Left ventricle myocardium inferior (tissue), 1 donor: ENCODE measurements around the gene PRCC. TPM values are rescaled to one million over a fixed set of nuclear protein-coding genes. Genes with fewer than 3 reads are reported as not detected.

Experiments used
- DNase-seq: peaks from one replicate; pipeline ENCODE4 v3.0.0-alpha.2; 2020
- H3K27ac ChIP-seq: fragments of 200-600 bp; replicated peaks from 2 replicates; pipeline ENCODE4 v1.8.0; 2021
- H3K27me3 ChIP-seq: fragments of 200-600 bp; 2 replicates; pipeline ENCODE4 v1.8.0; 2021; ENCODE audit warnings: low read depth
- H3K36me3 ChIP-seq: fragments of 200-600 bp; 2 replicates; pipeline ENCODE4 v1.8.0; 2021
- H3K4me1 ChIP-seq: fragments of 200-600 bp; 2 replicates; pipeline ENCODE4 v1.8.0; 2021
- H3K4me3 ChIP-seq: fragments of 200-600 bp; 2 replicates; pipeline ENCODE4 v1.8.0; 2021; ENCODE audit warnings: mild to moderate bottlenecking, moderate library complexity
- H3K9me3 ChIP-seq: fragments of 200-600 bp; replicated peaks from 2 replicates; pipeline ENCODE4 v1.8.0; 2021
- CTCF ChIP-seq: fragments of 200-600 bp; IDR thresholded peaks from 2 replicates; pipeline ENCODE4 v1.8.0; 2021; ENCODE audit warnings: antibody characterized with exemption, mild to moderate bottlenecking, borderline replicate concordance
- intact Hi-C: fragments of 100-400 bp; cut with micrococcal nuclease; formaldehyde crosslinking; loops from one replicate; pipeline ENCODE4 v1.11.0; 2022
- total RNA-seq: library from RNA; stranded (reverse); fragmentation: NEBNext Ultra II Directional; extraction: Animal tissue kit (Norgen Biotek cat#: 25700); gene quantifications from one replicate; pipeline ENCODE4 v1.2.1, GENCODE V29; 2021
- donor health status: DM: no; HTN: yes; CAD: no; lungs with severe emphysema.

The PRCC gene
- total RNA-seq, 1 donor from 2014 or later: 36.3 TPM

GRCh38 chr1:156848461-156849150, 81.3 kb downstream of the PRCC start:
- H3K4me3 ChIP-seq: no peak overlapping the region
- H3K36me3 ChIP-seq: no peaks in the 10 kb centered on the region
- no peak overlapping the region for H3K27ac ChIP-seq
- no peaks in the 10 kb centered on the region for H3K9me3 ChIP-seq
- peaks cover 27% of the 10 kb centered on the region for H3K4me1 ChIP-seq
- intact Hi-C loops: no loop called here
- no peak for TF ChIP-seq CTCF
- peaks cover 75% of the 10 kb centered on the region for H3K27me3 ChIP-seq
- no peak for DNase-seq

GRCh38 chr1:156849151-156849496, 81.8 kb downstream of the PRCC start:
- Histone ChIP-seq H3K36me3 (no peaks in the 10 kb centered on the region), H3K4me3 (no peak overlapping the region), H3K4me1 (peaks cover 27% of the 10 kb centered on the region), H3K27ac (no peak overlapping the region), H3K9me3 (no peaks in the 10 kb centered on the region), H3K27me3 (peaks cover 70% of the 10 kb centered on the region)
- DNase-seq: no peak
- TF ChIP-seq CTCF: no peak
- intact Hi-C loops: no loop called here

Other genes starting within 250 kb of the PRCC start
- gene IQGAP3, start 195.0 kb upstream of the PRCC start, total RNA-seq: 0.36 TPM
- not detected for gene TTC24, start 187.8 kb upstream of the PRCC start, total RNA-seq
- 102 TPM for gene NAXE, start 175.8 kb upstream of the PRCC start, total RNA-seq
- 15.1 TPM for gene GPATCH4, start 166.1 kb upstream of the PRCC start, total RNA-seq
- 1.2 TPM for gene HAPLN2, start 148.1 kb upstream of the PRCC start, total RNA-seq
- 0.05 TPM for gene BCAN, start 125.4 kb upstream of the PRCC start, total RNA-seq
- gene NES, start 90.1 kb upstream of the PRCC start, total RNA-seq: 164 TPM
- 0.60 TPM for gene CRABP2, start 62.0 kb upstream of the PRCC start, total RNA-seq
- 18.1 TPM for gene METTL25B, start 39.1 kb upstream of the PRCC start, total RNA-seq
- gene ISG20L2, start 38.8 kb upstream of the PRCC start, total RNA-seq: 11.5 TPM
- gene MRPL24, start 26.4 kb upstream of the PRCC start, total RNA-seq: 92.1 TPM
- 145 TPM for gene HDGF, start 15.9 kb upstream of the PRCC start, total RNA-seq
- gene SH2D2A, start 49.3 kb downstream of the PRCC start, total RNA-seq: 0.88 TPM
- gene INSRR, start 91.6 kb downstream of the PRCC start, total RNA-seq: 0.41 TPM
- 1.0 TPM for gene NTRK1, start 93.3 kb downstream of the PRCC start, total RNA-seq
- 7.1 TPM for gene PEAR1, start 126.2 kb downstream of the PRCC start, total RNA-seq
- gene LRRC71, start 153.1 kb downstream of the PRCC start, total RNA-seq: 0.27 TPM